Upper lobe of left lung (tissue), 6 donors: ENCODE measurements around the gene PODXL2. TPM values are rescaled to one million over a fixed set of nuclear protein-coding genes. Genes with fewer than 3 reads are reported as not detected.

Source experiments
- ATAC-seq, 2 donors: fragments of 200-7000 bp; cut with Tn5 transposase; one replicate each; pipeline ENCODE4 v1.9.1; 2022; ENCODE audit warnings: mild to moderate bottlenecking in 2 of 2, moderate library complexity in 2 of 2; ENCODE audit not compliant: low FRiP score in 2 of 2
- DNase-seq, 2 donors: peaks; one replicate each; pipeline ENCODE4 v3.0.0-alpha.2; 2019 to 2020
- H3K27ac ChIP-seq, 4 donors: fragments of 200-600 bp; sonication (generic); one replicate each; pipeline ENCODE4 v1.5.1; 2016 to 2019
- H3K27me3 ChIP-seq, 4 donors: fragments of 200-600 bp; sonication (generic); one replicate each; pipeline ENCODE4 v1.5.1; 2017 to 2019
- H3K36me3 ChIP-seq, 4 donors: fragments of 200-600 bp; sonication (generic); one replicate each; pipeline ENCODE4 v1.5.1; 2016 to 2019
- H3K4me1 ChIP-seq, 4 donors: fragments of 200-600 bp; sonication (generic); one replicate each; pipeline ENCODE4 v1.5.1; 2018 to 2019
- H3K4me3 ChIP-seq, 4 donors: fragments of 200-600 bp; sonication (generic); one replicate each; pipeline ENCODE4 v1.5.1; 2017 to 2019; ENCODE audit warnings: mild to moderate bottlenecking in 2 of 4, moderate library complexity in 1 of 4
- H3K9me3 ChIP-seq, 4 donors: fragments of 200-600 bp; sonication (generic); one replicate each; pipeline ENCODE4 v1.5.1; 2018 to 2019
- EP300 ChIP-seq, 4 donors: sonication (generic); formaldehyde crosslinking; IDR thresholded peaks; one replicate each; pipeline ENCODE4 v1.5.1; 2017; ENCODE audit warnings: antibody characterized with exemption in 4 of 4, control low read depth in 2 of 4
- POLR2A ChIP-seq, 4 donors: fragments of 450-650 bp; IDR thresholded peaks; one replicate each; pipeline ENCODE4 v1.5.1; 2016 to 2017; ENCODE audit warnings: antibody characterized with exemption in 4 of 4, mild to moderate bottlenecking in 2 of 4
- POLR2AphosphoS5 ChIP-seq, 2 donors: sonication (generic); formaldehyde crosslinking; IDR thresholded peaks; one replicate each; pipeline ENCODE4 v1.5.1; 2017; ENCODE audit warnings: antibody characterized with exemption in 2 of 2
- WGBS, 2 donors: methylation state at CpG; one replicate each; pipeline ENCODE4 v1.1.5; 2017 to 2018; 5-methylcytosine and 5-hydroxymethylcytosine counted together
- total RNA-seq, 6 donors: library from RNA; depleted of rRNA in 4 of 6; stranded (reverse); fragments of >200 nt in 4 of 6; gene quantifications; one replicate each; pipeline versions ENCODE4 v1.1.0 to v1.2.1, GENCODE V29; 2016 to 2021
- TF ChIP-seq, protein P1 (sequence below), 6 experiments: fragments of 450-650 bp in 4 of 6; fragments of 200-600 bp in 2 of 6; sonication (generic) in 2 of 6; IDR thresholded peaks; one replicate each; pipeline ENCODE4 v1.5.1; 2016 to 2019; ENCODE audit warnings: antibody characterized with exemption in 6 of 6
- donor health status: DM: no; HTN: no; CAD: no; lungs with moderate emphysema.
- donor health status: DM: no; HTN: yes; CAD: no; lungs with severe emphysema.

PODXL2 gene
- total RNA-seq, 6 donors from 2014 or later = 1.0 to 5.1 (median 3.5) TPM

DNA sequence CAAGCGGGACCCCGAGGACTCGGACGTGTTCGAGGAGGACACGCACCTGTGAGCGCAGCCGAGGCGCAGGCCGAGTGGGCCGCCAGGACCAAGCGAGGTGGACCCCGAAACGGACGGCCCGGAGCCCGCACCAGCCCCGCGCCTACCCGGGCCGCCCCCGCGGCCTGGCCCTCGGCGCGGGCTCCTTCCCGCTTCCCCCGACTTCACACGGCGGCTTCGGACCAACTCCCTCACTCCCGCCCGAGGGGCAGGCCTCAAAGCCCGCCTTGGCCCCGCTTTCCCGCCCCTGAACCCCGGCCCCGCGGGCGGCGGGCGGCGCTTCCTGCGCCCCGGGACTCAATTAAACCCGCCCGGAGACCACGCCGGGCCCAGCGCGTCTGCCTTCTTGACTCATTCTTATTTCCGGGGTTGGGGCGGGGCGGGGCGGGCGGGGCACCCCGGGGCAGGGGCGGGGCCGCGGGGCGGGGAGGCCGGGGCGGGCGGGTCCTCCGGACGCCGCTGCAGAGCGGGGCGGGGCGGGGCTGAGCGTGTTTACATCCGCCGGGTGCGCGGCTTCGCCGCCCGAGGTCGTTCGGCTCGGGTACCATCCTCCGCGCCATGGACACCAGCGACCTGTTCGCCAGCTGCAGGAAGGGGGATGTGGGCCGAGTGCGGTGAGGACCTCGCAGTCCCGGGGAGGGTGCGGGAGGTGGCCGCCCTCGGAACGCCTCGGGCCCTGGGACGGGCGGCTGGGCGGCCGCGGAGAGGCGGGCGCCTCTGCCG is 43.6 kb downstream of the PODXL2 start, which contains the start of gene ABTB1:
ABTB1 (plus strand) TSS at position 524 of the 762 bp plus-strand sequence; CDS start at position 598, 74 bp downstream.
- DNase-seq = peak; percentile 91 to 97
- peak; percentile 78 to 95 for ATAC-seq
- peak; percentile 46 to 85 (median 60) for TF ChIP-seq POLR2A (IDR thresholded peaks at IDR 0.05)
- peak; percentile 29 to 83 for TF ChIP-seq POLR2AphosphoS5 (IDR thresholded peaks at IDR 0.05)
- TF ChIP-seq EP300 (IDR thresholded peaks at IDR 0.05) = no peak
- peak within 1 kb of the TSS; percentile 95 to 99 (median 96) for H3K4me3 ChIP-seq
- H3K27ac ChIP-seq = peak within 1 kb of the TSS; percentile 92 to 99 (median 94)
- H3K4me1 ChIP-seq = peaks cover 18 to 36% (median 21%) of the 10 kb centered on the region in 4 donors
- no peaks in the 10 kb centered on the region for H3K9me3 ChIP-seq
- peaks cover 0 to 19% (median 16%) of the 10 kb centered on the region in 4 donors for H3K36me3 ChIP-seq
- H3K27me3 ChIP-seq = no peaks in the 10 kb centered on the region
- 1 to 3% methylated on average over 14 to 31 of the region's 102 CpGs for WGBS, 2 donors

GRCh38 chr3:127673191-127674100 is 44.5 kb downstream of the PODXL2 start:
- peak overlapping the region; percentile 92 to 99 (median 94) for H3K27ac ChIP-seq

DNA sequence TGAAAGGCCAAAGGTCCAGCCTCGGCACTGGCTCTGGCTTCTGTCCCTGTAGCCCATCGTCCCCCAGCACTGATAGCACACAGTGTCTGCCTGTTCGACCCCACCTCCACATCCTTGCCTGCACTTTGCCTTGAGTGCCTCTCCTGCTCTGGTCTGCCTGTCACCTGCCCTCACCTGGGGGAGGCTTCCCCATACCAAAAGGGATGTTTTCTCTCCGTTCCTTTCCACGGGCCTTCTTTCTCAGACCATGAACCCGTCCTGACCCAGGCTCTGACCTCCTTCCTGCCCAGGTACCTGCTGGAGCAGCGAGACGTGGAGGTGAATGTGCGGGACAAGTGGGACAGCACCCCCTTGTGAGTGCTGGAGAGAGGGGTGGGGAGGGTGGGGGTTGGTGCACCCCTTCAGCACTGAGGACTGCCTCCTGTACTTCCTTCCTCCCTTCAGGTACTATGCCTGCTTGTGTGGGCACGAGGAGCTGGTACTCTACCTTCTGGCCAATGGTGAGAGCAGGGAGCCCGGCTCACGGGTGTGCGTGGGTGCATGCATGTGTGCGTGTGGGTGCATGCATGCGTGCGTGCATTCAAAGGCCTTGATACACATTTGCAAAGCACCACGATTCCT is 45.2 kb downstream of the PODXL2 start:
- H3K4me1 ChIP-seq = peaks cover 18 to 36% (median 21%) of the 10 kb centered on the region in 4 donors
- DNase-seq (peak in 1 of 2 donors; percentile 20), ATAC-seq (no peak)
- H3K27ac ChIP-seq = peak overlapping the region in 3 of 4 donors; percentile 92 to 99 (median 93)
- TF ChIP-seq POLR2AphosphoS5 (IDR thresholded peaks at IDR 0.05) = no peak
- no peak for TF ChIP-seq POLR2A (IDR thresholded peaks at IDR 0.05)
- TF ChIP-seq, protein P1, sequence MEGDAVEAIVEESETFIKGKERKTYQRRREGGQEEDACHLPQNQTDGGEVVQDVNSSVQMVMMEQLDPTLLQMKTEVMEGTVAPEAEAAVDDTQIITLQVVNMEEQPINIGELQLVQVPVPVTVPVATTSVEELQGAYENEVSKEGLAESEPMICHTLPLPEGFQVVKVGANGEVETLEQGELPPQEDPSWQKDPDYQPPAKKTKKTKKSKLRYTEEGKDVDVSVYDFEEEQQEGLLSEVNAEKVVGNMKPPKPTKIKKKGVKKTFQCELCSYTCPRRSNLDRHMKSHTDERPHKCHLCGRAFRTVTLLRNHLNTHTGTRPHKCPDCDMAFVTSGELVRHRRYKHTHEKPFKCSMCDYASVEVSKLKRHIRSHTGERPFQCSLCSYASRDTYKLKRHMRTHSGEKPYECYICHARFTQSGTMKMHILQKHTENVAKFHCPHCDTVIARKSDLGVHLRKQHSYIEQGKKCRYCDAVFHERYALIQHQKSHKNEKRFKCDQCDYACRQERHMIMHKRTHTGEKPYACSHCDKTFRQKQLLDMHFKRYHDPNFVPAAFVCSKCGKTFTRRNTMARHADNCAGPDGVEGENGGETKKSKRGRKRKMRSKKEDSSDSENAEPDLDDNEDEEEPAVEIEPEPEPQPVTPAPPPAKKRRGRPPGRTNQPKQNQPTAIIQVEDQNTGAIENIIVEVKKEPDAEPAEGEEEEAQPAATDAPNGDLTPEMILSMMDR (IDR thresholded peaks at IDR 0.05) = no peak
- no peak for TF ChIP-seq EP300 (IDR thresholded peaks at IDR 0.05)
- no peaks in the 10 kb centered on the region for H3K9me3 ChIP-seq
- H3K4me3 ChIP-seq = peak overlapping the region in 3 of 4 donors; percentile 95 to 99 (median 98)
- WGBS, 2 donors = 81 to 92% methylated on average over 15 to 17 of the region's 17 CpGs
- no peaks in the 10 kb centered on the region for H3K27me3 ChIP-seq
- peaks cover 0 to 32% (median 25%) of the 10 kb centered on the region in 4 donors for H3K36me3 ChIP-seq

More at GRCh38 chr3:127673191-127674100, 44.5 kb downstream of the PODXL2 start:
- peak; percentile 44 to 81 for ATAC-seq
- 19 to 46% methylated on average over 18 to 50 of the region's 51 CpGs for WGBS, 2 donors
- peaks cover 0 to 27% (median 21%) of the 10 kb centered on the region in 4 donors for H3K36me3 ChIP-seq
- no peaks in the 10 kb centered on the region for H3K27me3 ChIP-seq
- H3K4me3 ChIP-seq = peak overlapping the region; percentile 95 to 99 (median 96)
- no peaks in the 10 kb centered on the region for H3K9me3 ChIP-seq
- TF ChIP-seq EP300 (IDR thresholded peaks at IDR 0.05) (no peak), POLR2A (IDR thresholded peaks at IDR 0.05) (no peak), POLR2AphosphoS5 (IDR thresholded peaks at IDR 0.05) (no peak)
- TF ChIP-seq, protein P1 (IDR thresholded peaks at IDR 0.05) = no peak
- peaks cover 18 to 36% (median 21%) of the 10 kb centered on the region in 4 donors for H3K4me1 ChIP-seq
- DNase-seq = peak; percentile 76 to 91

DNA sequence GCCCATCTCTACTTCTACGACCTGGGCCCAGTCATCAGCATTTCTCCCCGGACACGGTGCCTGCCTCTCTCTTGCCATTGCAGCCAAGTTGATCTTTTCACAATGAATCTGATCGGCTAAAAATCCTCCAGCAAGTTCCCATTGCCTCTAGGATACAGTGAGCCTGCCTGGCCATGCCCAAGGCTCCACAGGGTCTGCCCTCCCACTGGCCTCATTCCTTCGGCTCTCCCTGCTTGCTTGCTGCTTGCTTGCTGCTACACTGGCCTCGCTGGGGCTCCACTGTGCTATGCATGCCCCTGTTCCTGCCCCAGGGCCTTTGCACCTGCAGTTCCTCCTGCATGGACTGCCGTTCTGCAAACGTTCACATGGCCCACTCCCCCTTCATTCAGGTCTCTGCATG is 45.8 kb downstream of the PODXL2 start:
- Histone ChIP-seq H3K4me3 (no peak overlapping the region), H3K27ac (no peak overlapping the region), H3K27me3 (no peaks in the 10 kb centered on the region), H3K4me1 (peaks cover 18 to 36% (median 21%) of the 10 kb centered on the region in 4 donors), H3K36me3 (peaks cover 0 to 38% (median 25%) of the 10 kb centered on the region in 4 donors), H3K9me3 (no peaks in the 10 kb centered on the region)
- WGBS, 2 donors = 92 to 96% methylated on average over 8 of the region's 8 CpGs
- DNase-seq (peak in 1 of 2 donors; percentile 21), ATAC-seq (no peak)
- TF ChIP-seq EP300 (IDR thresholded peaks at IDR 0.05) = no peak
- no peak for TF ChIP-seq POLR2A (IDR thresholded peaks at IDR 0.05)
- TF ChIP-seq POLR2AphosphoS5 (IDR thresholded peaks at IDR 0.05) = no peak
- TF ChIP-seq, protein P1 (IDR thresholded peaks at IDR 0.05) = no peak
